ELF-1 (cell line): Measurements from ENCODE around the gene PHLDB1.
"Not testable (repeated sequence)": the region's sequence is repeated elsewhere in the genome, so short reads cannot be mapped to it uniquely, and the experiment has no call there.

Experiments used
- DNase-seq: peaks from one replicate; pipeline ENCODE4 v3.0.0-alpha.2; 2016; ENCODE audit warnings: low read depth, low spot score

The PHLDB1 gene

GRCh38 chr11:118605116-118605867, 2.1 kb upstream of the PHLDB1 start:
- DNase-seq, result peak; percentile 58

GRCh38 chr11:118606157-118606843, 1.1 kb upstream of the PHLDB1 start:
- DNase-seq, result peak; percentile 23

GRCh38 chr11:118606844-118607228, 579 bp upstream of the PHLDB1 start:
- DNase-seq, result no peak

- DNase-seq, result peak; percentile 37
Observed at GRCh38 chr11:118608360-118609227, 1.2 kb downstream of the PHLDB1 start.

- DNase-seq, result peak; percentile 33
Observed at GRCh38 chr11:118609380-118610224, 2.2 kb downstream of the PHLDB1 start.

- no peak for DNase-seq
Observed at GRCh38 chr11:118610225-118610772, 2.9 kb downstream of the PHLDB1 start.

GRCh38 chr11:118610773-118611432, 3.5 kb downstream of the PHLDB1 start:
- DNase-seq, result peak; percentile 95

GRCh38 chr11:118611433-118611795, 4.0 kb downstream of the PHLDB1 start:
- not testable (repeated sequence) for DNase-seq

- no peak for DNase-seq
Observed at GRCh38 chr11:118612378-118612777, 5.0 kb downstream of the PHLDB1 start.

GRCh38 chr11:118614511-118614910, 7.1 kb downstream of the PHLDB1 start:
- DNase-seq, result no peak

- peak; percentile 95 for DNase-seq
Observed at GRCh38 chr11:118615282-118615975, 8.0 kb downstream of the PHLDB1 start.

- DNase-seq, result peak; percentile 61
Observed at GRCh38 chr11:118615976-118616371, 8.6 kb downstream of the PHLDB1 start.

GRCh38 chr11:118618115-118618990, 10.9 kb downstream of the PHLDB1 start:
- peak; percentile 40 for DNase-seq

GRCh38 chr11:118618991-118619375, 11.6 kb downstream of the PHLDB1 start:
- no peak for DNase-seq

- peak; percentile 29 for DNase-seq
Observed at GRCh38 chr11:118619444-118620197, 12.2 kb downstream of the PHLDB1 start.

GRCh38 chr11:118620529-118621070, 13.2 kb downstream of the PHLDB1 start:
- no peak for DNase-seq

GRCh38 chr11:118621071-118621783, 13.8 kb downstream of the PHLDB1 start:
- DNase-seq, result peak; percentile 85
